GM12892 (cell line): ENCODE data around the gene LASP1.

Source experiments
- POLR2A ChIP-seq: IDR thresholded peaks from 2 replicates; pipeline ENCODE4 v1.6.1; 2011; ENCODE audit warnings: low read depth, low read length, control low read depth
- POLR2AphosphoS5 ChIP-seq: IDR thresholded peaks from 2 replicates; pipeline ENCODE4 v1.6.1; 2011; ENCODE audit warnings: low read depth, low read length, control low read depth
- TAF1 ChIP-seq: IDR thresholded peaks from 2 replicates; pipeline ENCODE4 v1.6.1; 2011; ENCODE audit warnings: low read depth, mild to moderate bottlenecking, control low read depth, low read length, borderline replicate concordance

DNA sequence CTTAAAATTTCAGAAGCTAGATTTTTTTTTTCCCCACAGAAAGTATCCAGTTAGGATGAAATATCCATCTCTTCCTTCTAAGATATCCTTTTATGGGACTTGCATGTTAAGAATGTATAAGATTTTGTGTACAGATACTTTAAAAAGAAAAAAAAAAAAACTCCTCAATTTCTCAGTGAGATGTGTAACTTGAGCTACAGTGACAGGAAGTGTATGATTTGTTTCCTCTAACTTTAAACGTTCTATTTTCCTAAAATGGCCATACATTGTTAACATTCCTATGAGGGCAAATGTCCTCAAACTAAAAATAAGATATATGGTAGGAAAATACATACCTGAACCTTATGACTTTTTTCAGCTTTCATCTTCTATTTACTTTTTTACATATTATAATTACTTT lies 88.5 kb downstream of the LASP1 start:
- TF ChIP-seq POLR2A (no peak), POLR2AphosphoS5 (no peak), TAF1 (no peak)
